ENCODE data around the gene S1PR5.

The S1PR5 gene

DNA sequence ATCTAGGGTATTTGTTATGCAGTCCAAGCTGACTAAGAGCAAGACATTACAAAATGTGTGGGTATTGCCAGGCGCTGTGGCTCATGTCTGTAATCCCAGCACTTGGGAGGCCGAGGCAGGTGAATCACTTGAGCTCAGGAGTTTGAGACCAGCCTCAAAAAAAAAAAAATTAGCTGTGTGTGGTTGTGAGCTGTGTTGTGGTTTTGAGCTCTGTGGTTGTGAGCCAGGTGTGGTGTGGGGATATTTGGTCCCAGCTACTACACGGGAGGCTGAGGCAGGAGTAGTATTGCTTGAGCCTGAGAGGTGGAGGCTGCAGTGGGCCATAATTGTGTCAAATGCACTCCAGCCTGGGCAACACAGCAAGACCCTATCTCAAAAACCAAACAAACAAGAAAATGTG lies 8.5 kb downstream of the S1PR5 start:
- Histone ChIP-seq H3K4me3 (ENCODE audit: low read depth, low read length) (no peak overlapping the region), H3K4me1 (ENCODE audit: control insufficient read depth, insufficient read depth, low read length) (no peaks in the 10 kb centered on the region), H3K27me3 (ENCODE audit: control insufficient read depth, insufficient read depth, low read length) (peaks cover 18% of the 10 kb centered on the region), H3K9me3 (ENCODE audit: control insufficient read depth, insufficient read depth, low read length) (no peaks in the 10 kb centered on the region), H3K9ac (ENCODE audit: low read depth, low read length) (no peak overlapping the region), H3K36me3 (ENCODE audit: control insufficient read depth, insufficient read depth, low read length) (no peaks in the 10 kb centered on the region)

DNA sequence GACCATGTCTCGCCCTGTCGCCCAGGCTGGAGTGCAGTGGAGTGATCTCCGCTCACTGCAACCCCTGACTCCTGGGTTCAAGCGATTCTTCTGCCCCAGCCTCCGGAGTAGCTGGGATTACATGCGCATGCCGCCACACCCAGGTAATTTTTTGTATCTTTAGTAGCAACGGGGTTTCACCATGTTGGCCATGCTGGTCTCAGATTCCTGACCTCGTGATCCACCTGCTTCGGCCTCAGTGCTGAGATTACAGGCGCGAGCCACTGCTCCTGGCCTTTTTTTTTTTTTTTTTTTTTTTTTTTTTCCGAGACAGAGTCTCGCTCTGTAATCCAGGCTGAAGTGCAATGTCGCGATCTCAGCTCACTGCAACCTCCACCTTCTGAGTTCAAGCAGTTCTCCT lies 9.2 kb downstream of the S1PR5 start:
- Histone ChIP-seq H3K36me3 (ENCODE audit: control insufficient read depth, insufficient read depth, low read length) (no peaks in the 10 kb centered on the region), H3K9me3 (ENCODE audit: control insufficient read depth, insufficient read depth, low read length) (no peaks in the 10 kb centered on the region), H3K27me3 (ENCODE audit: control insufficient read depth, insufficient read depth, low read length) (peaks cover 11% of the 10 kb centered on the region), H3K4me3 (ENCODE audit: low read depth, low read length) (no peak overlapping the region), H3K4me1 (ENCODE audit: control insufficient read depth, insufficient read depth, low read length) (no peaks in the 10 kb centered on the region), H3K9ac (ENCODE audit: low read depth, low read length) (no peak overlapping the region)

DNA sequence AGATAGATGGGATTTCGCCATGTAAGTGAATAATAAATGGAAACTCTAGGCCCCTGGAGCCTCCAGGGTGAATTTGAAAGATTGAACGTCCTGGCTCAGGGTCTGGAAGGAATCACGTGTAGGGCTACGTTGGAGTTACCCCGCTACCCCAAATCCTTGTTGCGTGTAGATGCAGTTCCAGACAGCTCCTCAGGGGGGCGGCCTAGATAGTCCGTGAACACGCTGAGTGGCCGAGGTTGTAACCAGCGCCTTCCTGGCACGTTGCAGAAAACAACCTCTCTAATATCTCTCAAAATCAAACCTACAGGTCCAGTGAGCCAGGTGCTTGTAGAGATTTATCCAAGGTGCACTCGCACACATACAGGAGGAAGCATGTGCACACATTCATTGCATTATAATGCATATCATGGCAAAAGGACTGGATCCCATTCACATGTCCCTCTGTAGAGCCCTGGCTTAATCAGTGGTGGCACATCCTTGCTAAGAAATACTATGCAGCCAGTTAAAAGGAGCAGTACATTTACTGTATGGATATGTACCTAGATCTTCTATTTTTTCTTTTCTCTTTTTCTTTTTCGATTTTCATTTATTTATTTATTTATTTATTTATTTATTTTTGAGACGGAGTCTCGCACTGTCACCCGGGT lies 11.5 kb downstream of the S1PR5 start:
- no peak overlapping the region for H3K9ac ChIP-seq (ENCODE audit: low read depth, low read length)
- H3K4me1 ChIP-seq (ENCODE audit: control insufficient read depth, insufficient read depth, low read length), result no peaks in the 10 kb centered on the region
- no peaks in the 10 kb centered on the region for H3K9me3 ChIP-seq (ENCODE audit: control insufficient read depth, insufficient read depth, low read length)
- H3K27me3 ChIP-seq (ENCODE audit: control insufficient read depth, insufficient read depth, low read length), result no peaks in the 10 kb centered on the region
- H3K4me3 ChIP-seq (ENCODE audit: low read depth, low read length), result no peak overlapping the region
- no peaks in the 10 kb centered on the region for H3K36me3 ChIP-seq (ENCODE audit: control insufficient read depth, insufficient read depth, low read length)

DNA sequence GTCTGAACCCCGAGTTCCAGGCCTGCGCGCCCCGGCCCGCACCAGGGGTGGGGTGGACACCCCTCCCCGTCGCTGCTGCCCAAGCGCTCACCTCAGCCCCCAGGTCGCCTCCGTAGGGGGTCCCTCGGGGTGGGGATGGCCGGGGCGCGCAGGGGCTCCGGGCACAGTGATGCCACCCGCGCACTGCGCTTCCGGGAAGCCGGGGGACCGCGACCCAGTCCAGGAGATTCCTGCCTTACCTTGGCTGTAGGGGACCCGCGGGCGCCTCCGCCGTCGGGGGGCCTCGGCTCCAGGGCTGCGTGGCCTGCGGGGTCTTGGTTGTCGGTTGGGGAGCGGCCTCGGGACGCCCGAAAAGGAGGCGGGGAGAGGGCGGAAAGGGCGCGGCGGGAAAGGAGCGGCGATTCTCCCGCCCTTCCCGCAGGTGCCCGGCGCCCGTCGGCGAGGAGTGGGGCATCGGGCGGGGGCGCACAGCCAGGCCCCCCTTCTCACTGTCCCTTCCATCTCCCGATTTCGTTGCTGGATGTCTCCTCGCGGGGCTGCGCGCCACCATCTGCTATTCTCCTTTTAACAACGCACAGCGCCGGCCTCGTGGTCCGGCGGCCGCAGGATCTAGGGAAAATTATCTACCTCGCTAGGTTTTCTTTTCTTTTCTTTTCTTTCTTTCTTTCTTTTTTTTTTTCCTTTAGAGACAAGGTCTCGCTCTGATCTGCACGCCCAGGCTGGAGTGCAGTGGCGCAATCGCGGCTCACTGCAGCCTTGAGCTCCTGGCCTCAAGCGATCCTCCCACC lies 14.1 kb downstream of the S1PR5 start, which contains the start of gene KEAP1:
Gene KEAP1 (minus strand): TSS at position 355 of the 788 bp plus-strand sequence. CDS start 3,323 bp downstream, outside the sequence.
- Histone ChIP-seq H3K9ac (ENCODE audit: low read depth, low read length) (peak within 1 kb of the TSS; percentile 97), H3K4me1 (ENCODE audit: control insufficient read depth, insufficient read depth, low read length) (peaks cover 3% of the 10 kb centered on the region), H3K9me3 (ENCODE audit: control insufficient read depth, insufficient read depth, low read length) (no peaks in the 10 kb centered on the region), H3K36me3 (ENCODE audit: control insufficient read depth, insufficient read depth, low read length) (peaks cover 8% of the 10 kb centered on the region), H3K27me3 (ENCODE audit: control insufficient read depth, insufficient read depth, low read length) (no peaks in the 10 kb centered on the region), H3K4me3 (ENCODE audit: low read depth, low read length) (peak within 1 kb of the TSS; percentile 85)

DNA sequence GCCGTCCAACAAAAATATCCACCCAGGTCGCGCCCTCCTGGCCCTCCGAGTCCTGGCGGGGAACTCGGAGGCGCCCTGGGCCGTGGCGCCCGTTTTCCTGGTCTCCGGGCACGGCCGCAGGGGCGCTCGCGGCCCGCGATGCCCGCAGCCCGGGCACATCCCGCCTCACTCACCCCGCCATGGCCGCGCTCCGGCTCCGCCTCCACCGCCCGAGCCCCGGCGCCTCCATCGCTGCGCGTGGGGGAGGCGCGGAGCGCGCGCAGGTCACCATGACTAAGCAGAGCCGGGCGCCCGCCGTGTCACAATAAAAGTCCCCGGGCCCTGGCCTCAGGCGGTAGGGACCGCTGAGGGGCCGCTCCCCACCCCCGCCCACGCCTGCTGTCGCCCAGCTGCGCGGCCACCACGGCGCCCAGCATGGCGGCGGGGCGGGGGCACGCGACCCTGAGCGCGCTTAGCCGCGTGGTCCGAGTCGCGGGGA lies 14.7 kb downstream of the S1PR5 start:
- Histone ChIP-seq H3K36me3 (ENCODE audit: control insufficient read depth, insufficient read depth, low read length) (peaks cover 8% of the 10 kb centered on the region), H3K27me3 (ENCODE audit: control insufficient read depth, insufficient read depth, low read length) (no peaks in the 10 kb centered on the region), H3K4me3 (ENCODE audit: low read depth, low read length) (peak overlapping the region; percentile 85), H3K4me1 (ENCODE audit: control insufficient read depth, insufficient read depth, low read length) (peaks cover 3% of the 10 kb centered on the region), H3K9ac (ENCODE audit: low read depth, low read length) (peak overlapping the region; percentile 97), H3K9me3 (ENCODE audit: control insufficient read depth, insufficient read depth, low read length) (no peaks in the 10 kb centered on the region)

DNA sequence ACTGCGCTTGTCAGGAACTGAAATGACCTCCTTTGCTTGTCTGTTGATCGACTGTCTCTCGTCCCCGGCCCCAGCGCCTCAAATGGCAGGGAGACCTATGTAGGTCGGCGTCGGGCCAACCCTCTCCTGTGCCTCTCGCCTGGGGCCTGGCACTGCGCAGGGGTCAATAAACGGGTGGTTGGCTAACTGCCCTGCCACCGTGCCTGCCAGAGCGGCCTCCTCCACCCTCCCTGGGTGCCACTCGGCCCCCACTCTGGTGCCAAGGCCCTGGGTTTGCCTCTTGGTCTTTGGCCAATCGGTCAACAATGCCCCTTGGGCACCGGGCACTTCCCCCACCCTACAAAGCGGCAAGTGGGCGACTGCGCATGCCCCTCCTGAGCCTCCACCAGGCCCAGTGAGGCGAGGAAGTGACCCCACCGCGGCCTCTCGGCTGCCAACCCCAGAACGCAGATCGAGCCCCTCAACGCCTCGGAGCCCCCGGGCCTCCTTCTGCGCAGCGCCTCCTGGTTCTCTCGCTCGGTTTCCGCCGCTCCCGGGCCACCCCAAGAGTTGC lies 15.2 kb downstream of the S1PR5 start:
- H3K27me3 ChIP-seq (ENCODE audit: control insufficient read depth, insufficient read depth, low read length), result no peaks in the 10 kb centered on the region
- peak overlapping the region; percentile 85 for H3K4me3 ChIP-seq (ENCODE audit: low read depth, low read length)
- peaks cover 8% of the 10 kb centered on the region for H3K36me3 ChIP-seq (ENCODE audit: control insufficient read depth, insufficient read depth, low read length)
- no peaks in the 10 kb centered on the region for H3K9me3 ChIP-seq (ENCODE audit: control insufficient read depth, insufficient read depth, low read length)
- H3K9ac ChIP-seq (ENCODE audit: low read depth, low read length), result peak overlapping the region; percentile 97
- peaks cover 3% of the 10 kb centered on the region for H3K4me1 ChIP-seq (ENCODE audit: control insufficient read depth, insufficient read depth, low read length)

DNA sequence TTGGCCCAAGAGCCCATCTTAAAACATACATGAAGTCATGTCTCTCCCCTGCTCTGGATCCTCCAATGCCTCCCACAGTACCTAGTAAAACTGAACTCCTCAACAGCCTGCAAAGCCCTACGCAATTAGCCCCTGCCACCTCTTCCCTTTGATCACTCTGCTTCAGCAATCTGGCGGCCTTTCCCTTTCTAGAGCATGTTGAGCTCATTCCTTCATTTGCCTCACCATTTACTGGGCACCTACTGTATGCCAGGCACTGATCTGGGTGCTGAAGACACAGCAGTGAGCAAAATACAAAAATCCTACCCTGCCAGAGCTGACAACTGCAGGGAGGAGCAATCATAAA lies 17.0 kb downstream of the S1PR5 start:
- Histone ChIP-seq H3K9ac (ENCODE audit: low read depth, low read length) (no peak overlapping the region), H3K9me3 (ENCODE audit: control insufficient read depth, insufficient read depth, low read length) (no peaks in the 10 kb centered on the region), H3K4me3 (ENCODE audit: low read depth, low read length) (peak overlapping the region; percentile 32), H3K4me1 (ENCODE audit: control insufficient read depth, insufficient read depth, low read length) (peaks cover 3% of the 10 kb centered on the region), H3K36me3 (ENCODE audit: control insufficient read depth, insufficient read depth, low read length) (peaks cover 10% of the 10 kb centered on the region), H3K27me3 (ENCODE audit: control insufficient read depth, insufficient read depth, low read length) (no peaks in the 10 kb centered on the region)

DNA sequence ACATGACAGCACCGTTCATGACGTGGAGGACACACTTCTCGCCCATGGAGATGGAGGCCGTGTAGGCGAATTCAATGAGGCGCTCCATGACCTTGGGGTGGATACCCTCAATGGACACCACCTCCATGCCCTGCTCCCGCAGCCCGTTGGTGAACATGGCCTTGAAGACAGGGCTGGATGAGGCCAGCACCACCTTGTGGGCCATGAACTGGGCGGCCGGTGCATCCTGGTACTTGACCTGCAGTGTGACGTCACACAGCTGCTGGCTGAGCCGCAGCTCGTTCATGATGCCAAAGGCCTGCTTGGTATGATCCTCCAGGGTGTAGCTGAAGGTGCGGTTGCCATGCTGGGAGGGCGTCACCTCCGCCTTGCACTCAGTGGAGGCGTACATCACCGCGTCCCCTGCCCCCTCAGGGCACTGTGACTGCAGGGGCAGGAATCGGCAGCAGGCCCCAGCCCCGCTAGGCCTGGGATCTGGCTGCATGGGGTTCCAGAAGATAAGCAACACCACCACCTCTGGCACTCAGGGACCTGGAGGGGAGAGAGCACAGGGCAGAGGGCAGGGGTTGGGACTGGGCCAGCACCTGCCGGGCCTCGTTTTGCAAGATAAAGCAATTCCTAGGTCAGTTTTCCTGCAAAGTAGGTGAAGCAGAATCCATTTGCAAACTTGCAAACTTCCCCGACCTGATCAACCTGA lies 17.5 kb downstream of the S1PR5 start:
- Histone ChIP-seq H3K36me3 (ENCODE audit: control insufficient read depth, insufficient read depth, low read length) (peaks cover 10% of the 10 kb centered on the region), H3K4me1 (ENCODE audit: control insufficient read depth, insufficient read depth, low read length) (peaks cover 3% of the 10 kb centered on the region), H3K9ac (ENCODE audit: low read depth, low read length) (no peak overlapping the region), H3K27me3 (ENCODE audit: control insufficient read depth, insufficient read depth, low read length) (no peaks in the 10 kb centered on the region), H3K9me3 (ENCODE audit: control insufficient read depth, insufficient read depth, low read length) (no peaks in the 10 kb centered on the region), H3K4me3 (ENCODE audit: low read depth, low read length) (no peak overlapping the region)

DNA sequence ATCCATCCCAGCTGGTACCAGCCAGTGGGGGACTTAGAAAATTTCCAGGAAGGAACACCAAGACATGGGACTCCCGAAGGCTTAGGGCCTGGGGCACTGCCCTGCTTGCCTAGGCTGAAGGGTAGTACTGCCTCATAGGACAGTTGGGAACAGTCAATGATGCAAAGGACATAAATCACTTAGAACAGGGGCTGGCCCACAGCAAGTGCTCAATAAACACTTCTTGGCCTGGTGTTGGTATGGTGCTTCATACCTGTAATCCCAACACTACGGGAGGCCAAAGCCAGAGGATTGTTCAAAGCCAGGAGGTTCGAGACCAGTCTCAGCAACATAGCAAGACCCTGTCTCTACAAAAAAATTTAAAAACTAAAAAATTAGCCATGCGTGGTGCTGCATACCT lies 19.9 kb downstream of the S1PR5 start:
- peaks cover 16% of the 10 kb centered on the region for H3K36me3 ChIP-seq (ENCODE audit: control insufficient read depth, insufficient read depth, low read length)
- peaks cover 3% of the 10 kb centered on the region for H3K4me1 ChIP-seq (ENCODE audit: control insufficient read depth, insufficient read depth, low read length)
- no peak overlapping the region for H3K4me3 ChIP-seq (ENCODE audit: low read depth, low read length)
- H3K9me3 ChIP-seq (ENCODE audit: control insufficient read depth, insufficient read depth, low read length), result no peaks in the 10 kb centered on the region
- H3K27me3 ChIP-seq (ENCODE audit: control insufficient read depth, insufficient read depth, low read length), result no peaks in the 10 kb centered on the region
- H3K9ac ChIP-seq (ENCODE audit: low read depth, low read length), result no peak overlapping the region

DNA sequence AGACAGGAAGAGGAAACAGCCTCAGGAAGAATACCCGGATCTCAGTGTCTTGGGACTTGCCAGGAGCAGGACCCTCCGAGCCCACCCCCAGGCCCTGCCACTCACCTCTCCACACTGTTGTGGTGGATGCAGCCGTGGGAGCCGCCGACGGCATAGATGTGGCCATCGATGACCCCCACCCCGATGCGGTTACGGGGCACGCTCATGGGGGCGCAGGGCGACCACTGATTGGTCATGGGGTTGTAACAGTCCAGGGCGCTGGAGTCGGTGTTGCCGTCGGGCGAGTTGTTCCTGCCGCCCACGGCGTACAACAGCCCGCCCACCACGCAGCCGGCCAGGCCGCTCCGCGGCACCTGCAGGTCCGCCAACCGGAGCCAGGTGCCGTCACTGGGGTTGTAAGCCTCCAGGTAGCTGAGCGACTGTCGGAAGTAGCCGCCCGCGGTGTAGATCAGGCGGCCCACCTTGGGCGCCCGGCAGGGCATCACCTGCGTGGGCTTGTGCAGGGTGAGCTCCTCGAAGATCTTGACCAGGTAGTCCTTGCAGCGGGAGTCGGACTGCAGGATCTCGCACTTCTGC lies 25.7 kb downstream of the S1PR5 start:
- peaks cover 40% of the 10 kb centered on the region for H3K36me3 ChIP-seq (ENCODE audit: control insufficient read depth, insufficient read depth, low read length)
- H3K4me1 ChIP-seq (ENCODE audit: control insufficient read depth, insufficient read depth, low read length), result no peaks in the 10 kb centered on the region
- H3K9ac ChIP-seq (ENCODE audit: low read depth, low read length), result no peak overlapping the region
- H3K9me3 ChIP-seq (ENCODE audit: control insufficient read depth, insufficient read depth, low read length), result no peaks in the 10 kb centered on the region
- H3K4me3 ChIP-seq (ENCODE audit: low read depth, low read length), result no peak overlapping the region
- H3K27me3 ChIP-seq (ENCODE audit: control insufficient read depth, insufficient read depth, low read length), result no peaks in the 10 kb centered on the region

DNA sequence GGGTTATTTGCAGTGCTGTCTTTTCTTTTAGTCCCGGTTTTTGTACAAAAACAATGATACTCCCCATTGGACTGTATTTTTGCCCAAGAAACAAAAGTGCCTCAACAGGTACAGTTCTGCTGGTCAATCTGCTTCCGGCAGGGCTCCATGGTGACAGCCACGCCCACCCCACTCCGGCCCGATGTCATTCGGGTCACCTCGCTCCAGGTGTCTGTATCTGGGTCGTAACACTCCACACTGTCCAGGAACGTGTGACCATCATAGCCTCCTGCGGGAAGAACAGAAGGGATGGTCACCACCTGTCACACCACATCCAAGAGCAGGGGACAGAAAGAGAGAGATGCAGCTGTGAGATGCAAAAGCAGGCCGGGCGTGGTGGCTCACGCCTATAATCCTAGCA lies 30.7 kb downstream of the S1PR5 start:
- H3K4me1 ChIP-seq (ENCODE audit: control insufficient read depth, insufficient read depth, low read length), result no peaks in the 10 kb centered on the region
- H3K4me3 ChIP-seq (ENCODE audit: low read depth, low read length), result no peak overlapping the region
- H3K27me3 ChIP-seq (ENCODE audit: control insufficient read depth, insufficient read depth, low read length), result no peaks in the 10 kb centered on the region
- no peaks in the 10 kb centered on the region for H3K9me3 ChIP-seq (ENCODE audit: control insufficient read depth, insufficient read depth, low read length)
- no peak overlapping the region for H3K9ac ChIP-seq (ENCODE audit: low read depth, low read length)
- peaks cover 32% of the 10 kb centered on the region for H3K36me3 ChIP-seq (ENCODE audit: control insufficient read depth, insufficient read depth, low read length)
